NCI-H526 treated with DMSO at 0.1 percent for 48 hours (cell line): ENCODE results near the gene ZBTB18.

Experiments
- DNase-seq: peaks from one replicate; lab custom pipeline; 2025; lab: John Stamatoyannopoulos, UW

Gene ZBTB18

GRCh38 chr1:244062156-244062725 is 11.2 kb downstream of the ZBTB18 start:
- no peak for DNase-seq

GRCh38 chr1:244063498-244063897 is 12.4 kb downstream of the ZBTB18 start:
- DNase-seq: peak; percentile 73

- peak; percentile 17 for DNase-seq
Measured at GRCh38 chr1:244064621-244065020, 13.5 kb downstream of the ZBTB18 start.

GRCh38 chr1:244065063-244065793 is 14.1 kb downstream of the ZBTB18 start:
- DNase-seq: no peak

GRCh38 chr1:244065960-244066388 is 14.9 kb downstream of the ZBTB18 start:
- no peak for DNase-seq

- DNase-seq: no peak
Measured at GRCh38 chr1:244066954-244067716, 16.1 kb downstream of the ZBTB18 start.

- no peak for DNase-seq
Measured at GRCh38 chr1:244067893-244068292, 16.8 kb downstream of the ZBTB18 start.

- no peak for DNase-seq
Measured at GRCh38 chr1:244068567-244068966, 17.5 kb downstream of the ZBTB18 start.

GRCh38 chr1:244069326-244069898 is 18.3 kb downstream of the ZBTB18 start:
- DNase-seq: no peak

GRCh38 chr1:244074559-244075171 is 23.6 kb downstream of the ZBTB18 start:
- no peak for DNase-seq

- DNase-seq: no peak
Measured at GRCh38 chr1:244075247-244075722, 24.2 kb downstream of the ZBTB18 start.

GRCh38 chr1:244076740-244077139 is 25.7 kb downstream of the ZBTB18 start:
- no peak for DNase-seq

GRCh38 chr1:244077473-244078220 is 26.6 kb downstream of the ZBTB18 start:
- DNase-seq: no peak

- DNase-seq: no peak
Measured at GRCh38 chr1:244080343-244080929, 29.4 kb downstream of the ZBTB18 start.

- DNase-seq: no peak
Measured at GRCh38 chr1:244082969-244083368, 31.9 kb downstream of the ZBTB18 start.

GRCh38 chr1:244083383-244083943 is 32.4 kb downstream of the ZBTB18 start:
- DNase-seq: no peak

GRCh38 chr1:244084763-244085162 is 33.7 kb downstream of the ZBTB18 start:
- no peak for DNase-seq

GRCh38 chr1:244085891-244086290 is 34.8 kb downstream of the ZBTB18 start:
- DNase-seq: no peak

- no peak for DNase-seq
Measured at GRCh38 chr1:244087021-244087560, 36.0 kb downstream of the ZBTB18 start.

GRCh38 chr1:244087611-244088010 is 36.5 kb downstream of the ZBTB18 start:
- DNase-seq: no peak
